ENCODE results near the gene GMFB. TPM values are rescaled to one million over a fixed set of nuclear protein-coding genes. Genes with fewer than 3 reads are reported as not detected.
A peak's percentile ranks its signal among the peaks of the same experiment; 100 is the strongest.

The GMFB gene
- polyA plus RNA-seq, 2 of the 4 experiments (the other 2 are of a cell fraction): 45.5 to 66.7 TPM

DNA sequence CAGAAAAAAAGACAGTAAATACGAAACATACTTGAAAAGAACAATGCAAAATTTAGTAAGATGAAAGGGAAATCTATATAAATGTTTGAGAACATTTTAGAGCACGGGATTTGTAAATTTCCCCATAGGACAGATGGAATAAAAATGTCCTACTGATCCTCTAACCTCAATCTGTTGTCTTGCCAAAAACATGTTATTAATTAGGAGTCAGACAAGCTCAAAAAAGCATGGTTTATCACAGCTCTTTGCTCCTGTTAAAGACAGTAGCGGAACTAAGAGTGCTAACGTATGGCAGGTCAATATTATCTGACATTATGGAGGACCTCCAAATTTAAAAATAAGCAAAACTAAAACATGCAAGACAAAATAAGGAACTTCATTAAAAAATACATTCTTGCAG lies 12.9 kb downstream of the GMFB start:
- POLR2A ChIA-PET: no interaction called here
- Histone ChIP-seq H3K9me3 (no peaks in the 10 kb centered on the region), H3K4me3 (no peak overlapping the region), H3K4me1 (peaks cover 3% of the 10 kb centered on the region), H3K4me2 (no peak overlapping the region), H3K27ac (no peak overlapping the region)
- ATAC-seq (no peak), FAIRE-seq (no peak), DNase-seq (ENCODE audit: low read depth in 1 of 2, low spot score in 1 of 2) (no peak)
- TF ChIP-seq JUNB (IDR thresholded peaks at IDR 0.05): no peak
- TF ChIP-seq MAZ (IDR thresholded peaks at IDR 0.05; ENCODE audit: borderline replicate concordance, low read depth, low read length): no peak
- TF ChIP-seq CHD4 (IDR thresholded peaks at IDR 0.05; ENCODE audit: borderline replicate concordance): no peak
- TF ChIP-seq FOSL2 (IDR thresholded peaks at IDR 0.05): no peak
- TF ChIP-seq FOSL2 (CRISPR knock-in tag; IDR thresholded peaks at IDR 0.05): no peak
- TF ChIP-seq KDM1A (IDR thresholded peaks at IDR 0.05; ENCODE audit: low read depth): no peak
- no peak for TF ChIP-seq RFX5 (IDR thresholded peaks at IDR 0.05)
- no peak for TF ChIP-seq HOXA7 (CRISPR knock-in tag; IDR thresholded peaks at IDR 0.05)
- TF ChIP-seq RCOR1 (IDR thresholded peaks at IDR 0.05; ENCODE audit: low read depth, low read length): no peak
- CTCF ChIA-PET: no interaction called here
- 96% methylated on average over 4 of the region's 4 CpGs for WGBS (ENCODE audit: missing lambda C conversion rate)

DNA sequence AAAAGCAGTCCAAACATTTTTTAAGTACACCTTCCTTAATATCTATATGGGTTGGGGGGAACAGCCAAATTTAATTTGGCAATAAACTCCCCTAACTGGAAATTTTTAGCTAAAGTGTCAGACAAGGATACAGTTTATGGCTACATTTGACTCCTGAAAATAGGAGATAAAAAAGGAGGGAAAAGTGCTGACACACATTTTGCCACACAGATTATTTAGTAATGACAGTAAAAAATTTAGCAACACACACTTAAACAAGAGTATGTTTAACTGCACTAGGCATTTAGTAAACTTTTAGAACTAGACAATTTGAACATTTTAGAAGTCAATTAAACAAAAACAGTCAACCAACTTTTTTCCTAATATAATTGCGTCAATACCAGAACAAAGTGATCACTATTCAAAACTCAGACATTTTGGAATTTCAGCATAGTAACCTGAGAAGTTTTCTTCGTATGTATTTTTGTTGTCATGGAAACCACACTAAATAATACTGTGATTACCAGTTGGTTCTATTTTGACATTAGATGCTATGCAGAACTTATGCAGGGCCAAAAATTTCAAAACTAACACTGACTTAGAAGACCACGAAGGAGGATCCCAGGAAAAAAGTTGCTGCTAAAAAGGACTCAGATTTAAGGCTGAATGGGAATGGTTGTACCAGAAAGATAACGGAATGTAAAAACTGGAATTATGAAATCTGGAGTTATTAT lies 13.4 kb downstream of the GMFB start:
- TF ChIP-seq MAZ (IDR thresholded peaks at IDR 0.05; ENCODE audit: borderline replicate concordance, low read depth, low read length): no peak
- peak; percentile 69 for TF ChIP-seq MAFK (IDR thresholded peaks at IDR 0.05; ENCODE audit: partially characterized antibody)
- TF ChIP-seq, protein P1, sequence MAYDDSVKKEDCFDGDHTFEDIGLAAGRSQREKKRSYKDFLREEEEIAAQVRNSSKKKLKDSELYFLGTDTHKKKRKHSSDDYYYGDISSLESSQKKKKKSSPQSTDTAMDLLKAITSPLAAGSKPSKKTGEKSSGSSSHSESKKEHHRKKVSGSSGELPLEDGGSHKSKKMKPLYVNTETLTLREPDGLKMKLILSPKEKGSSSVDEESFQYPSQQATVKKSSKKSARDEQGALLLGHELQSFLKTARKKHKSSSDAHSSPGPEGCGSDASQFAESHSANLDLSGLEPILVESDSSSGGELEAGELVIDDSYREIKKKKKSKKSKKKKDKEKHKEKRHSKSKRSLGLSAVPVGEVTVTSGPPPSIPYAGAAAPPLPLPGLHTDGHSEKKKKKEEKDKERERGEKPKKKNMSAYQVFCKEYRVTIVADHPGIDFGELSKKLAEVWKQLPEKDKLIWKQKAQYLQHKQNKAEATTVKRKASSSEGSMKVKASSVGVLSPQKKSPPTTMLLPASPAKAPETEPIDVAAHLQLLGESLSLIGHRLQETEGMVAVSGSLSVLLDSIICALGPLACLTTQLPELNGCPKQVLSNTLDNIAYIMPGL (CRISPR knock-in tag; IDR thresholded peaks at IDR 0.05; ENCODE audit: borderline replicate concordance): no peak
- no peak for TF ChIP-seq JUN (IDR thresholded peaks at IDR 0.05)
- TF ChIP-seq, protein P2, sequence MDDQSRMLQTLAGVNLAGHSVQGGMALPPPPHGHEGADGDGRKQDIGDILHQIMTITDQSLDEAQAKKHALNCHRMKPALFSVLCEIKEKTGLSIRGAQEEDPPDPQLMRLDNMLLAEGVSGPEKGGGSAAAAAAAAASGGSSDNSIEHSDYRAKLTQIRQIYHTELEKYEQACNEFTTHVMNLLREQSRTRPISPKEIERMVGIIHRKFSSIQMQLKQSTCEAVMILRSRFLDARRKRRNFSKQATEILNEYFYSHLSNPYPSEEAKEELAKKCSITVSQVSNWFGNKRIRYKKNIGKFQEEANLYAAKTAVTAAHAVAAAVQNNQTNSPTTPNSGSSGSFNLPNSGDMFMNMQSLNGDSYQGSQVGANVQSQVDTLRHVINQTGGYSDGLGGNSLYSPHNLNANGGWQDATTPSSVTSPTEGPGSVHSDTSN (IDR thresholded peaks at IDR 0.05): no peak
- no peak for TF ChIP-seq RNF2 (IDR thresholded peaks at IDR 0.05; ENCODE audit: borderline replicate concordance, low read depth)
- FAIRE-seq (no peak), ATAC-seq (no peak), DNase-seq (ENCODE audit: low read depth in 1 of 2, low spot score in 1 of 2) (no peak)
- Histone ChIP-seq H3K4me1 (peaks cover 9% of the 10 kb centered on the region), H3K27ac (no peak overlapping the region), H3K9me3 (no peaks in the 10 kb centered on the region), H3K4me3 (no peak overlapping the region), H3K4me2 (no peak overlapping the region)
- CTCF ChIA-PET: no interaction called here
- WGBS (ENCODE audit: missing lambda C conversion rate): 86% methylated on average over 4 of the region's 4 CpGs
- POLR2A ChIA-PET: no interaction called here

DNA sequence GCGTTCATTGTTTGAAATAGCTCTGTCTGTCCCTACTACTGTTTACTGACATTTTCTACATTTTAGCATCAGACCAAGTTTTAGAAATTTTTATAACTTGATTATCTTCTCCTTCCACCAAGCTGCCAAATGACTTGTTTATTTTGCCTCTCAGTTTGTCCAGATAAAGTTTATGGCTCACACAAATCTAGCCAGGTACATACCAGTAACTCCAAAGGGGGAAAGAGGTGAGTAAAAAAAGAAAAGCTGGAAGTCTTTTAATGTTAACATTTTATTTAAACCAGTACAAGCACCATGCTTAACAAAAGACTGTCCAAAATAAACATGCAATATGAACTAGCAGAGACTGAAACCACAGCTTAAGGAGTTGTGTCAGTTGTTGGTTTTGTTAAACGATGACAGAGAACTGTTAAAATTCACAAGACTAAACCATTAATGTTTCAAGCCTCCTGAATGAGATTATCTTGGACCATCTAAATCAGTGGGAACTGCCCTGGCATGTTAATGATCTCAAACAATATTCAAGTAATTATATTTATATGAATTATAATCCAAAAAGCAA lies 14.5 kb downstream of the GMFB start:
- H3K4me3 ChIP-seq: no peak overlapping the region
- CTCF ChIA-PET: interaction anchor here (2.3 kb wide), 1 partner anchor 32 kb away, joined by 7 read pairs; no protein-coding TSS in a partner anchor

DNA sequence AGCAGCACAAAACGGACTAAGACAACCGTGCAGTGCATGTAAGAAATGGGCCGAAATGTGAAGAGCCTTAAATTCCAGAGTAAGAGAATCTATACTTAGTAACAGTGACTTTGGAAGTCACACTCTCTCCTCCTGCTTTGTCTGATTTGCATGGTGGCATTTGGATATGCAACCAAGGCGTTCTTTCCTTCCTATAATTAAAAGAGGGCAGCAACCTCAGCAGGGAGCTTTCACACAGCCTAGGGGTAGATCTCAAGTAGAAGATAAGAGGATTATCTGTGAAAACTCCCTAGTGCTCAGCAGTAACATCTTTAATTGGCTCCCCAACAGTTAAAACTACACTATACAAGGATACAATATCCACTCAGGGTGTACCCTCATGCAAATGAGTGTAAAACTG lies 16.5 kb downstream of the GMFB start:
- CTCF ChIA-PET: interaction anchor here (1.9 to 2.3 kb wide), 2 partner anchors 30 to 32 kb away, joined by 6 to 7 read pairs; partner anchors contain the start of gene CNIH1
- FAIRE-seq (no peak), DNase-seq (ENCODE audit: low read depth in 1 of 2, low spot score in 1 of 2) (no peak), ATAC-seq (peak in 1 of 2 experiments; percentile 15; a peak in 2 of 6 replicates)
- TF ChIP-seq HOXA7 (CRISPR knock-in tag; IDR thresholded peaks at IDR 0.05): no peak
- TF ChIP-seq, protein P3, sequence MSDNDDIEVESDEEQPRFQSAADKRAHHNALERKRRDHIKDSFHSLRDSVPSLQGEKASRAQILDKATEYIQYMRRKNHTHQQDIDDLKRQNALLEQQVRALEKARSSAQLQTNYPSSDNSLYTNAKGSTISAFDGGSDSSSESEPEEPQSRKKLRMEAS (IDR thresholded peaks at IDR 0.05): no peak
- TF ChIP-seq, protein P1 (CRISPR knock-in tag; IDR thresholded peaks at IDR 0.05; ENCODE audit: borderline replicate concordance): no peak
- TF ChIP-seq KDM1A (IDR thresholded peaks at IDR 0.05; ENCODE audit: low read depth): no peak
- no peak for TF ChIP-seq RAD21 (conservative IDR thresholded peaks at IDR 0.05 in 1 of 2, IDR thresholded peaks at IDR 0.05 in 1 of 2)
- TF ChIP-seq ZFP36 (IDR thresholded peaks at IDR 0.05; ENCODE audit: borderline replicate concordance, partially characterized antibody): no peak
- TF ChIP-seq RCOR1 (IDR thresholded peaks at IDR 0.05; ENCODE audit: low read depth, low read length): no peak
- Histone ChIP-seq H3K4me1 (peaks cover 11% of the 10 kb centered on the region), H3K4me3 (no peak overlapping the region), H3K4me2 (no peak overlapping the region), H3K9me3 (peaks cover 7% of the 10 kb centered on the region), H3K27ac (no peak overlapping the region)
- POLR2A ChIA-PET: no interaction called here
- WGBS (ENCODE audit: missing lambda C conversion rate): 92% methylated on average over 4 of the region's 4 CpGs

More for the DNA sequence above, 14.5 kb downstream of the GMFB start:
- POLR2A ChIA-PET: interaction anchor here (0.5 to 1.3 kb wide), 2 partner anchors 27 to 35 kb away, joined by 3 read pairs; no protein-coding TSS in a partner anchor
- Histone ChIP-seq H3K4me1 (peaks cover 11% of the 10 kb centered on the region), H3K27ac (no peak overlapping the region), H3K9me3 (no peaks in the 10 kb centered on the region), H3K4me2 (no peak overlapping the region)
- TF ChIP-seq EP300 (IDR thresholded peaks at IDR 0.05): no peak
- DNase-seq (ENCODE audit: low read depth in 1 of 2, low spot score in 1 of 2) (no peak), FAIRE-seq (no peak), ATAC-seq (no peak)
- WGBS (ENCODE audit: missing lambda C conversion rate): 94% methylated on average over 2 of the region's 2 CpGs

Data from A549 (cell line).